ENCODE results near the gene SLC24A3.

SLC24A3 gene

GRCh38 chr20:19431906-19432305 is 219.5 kb downstream of the SLC24A3 start:
- DNase-seq: no peak

GRCh38 chr20:19433371-19434350 is 221.2 kb downstream of the SLC24A3 start:
- DNase-seq: no peak

GRCh38 chr20:19435316-19435715 is 222.9 kb downstream of the SLC24A3 start:
- no peak for DNase-seq

GRCh38 chr20:19435821-19436220 is 223.4 kb downstream of the SLC24A3 start:
- DNase-seq: no peak

- DNase-seq: no peak
Observed at GRCh38 chr20:19438488-19438887, 226.0 kb downstream of the SLC24A3 start.

- DNase-seq: no peak
Observed at GRCh38 chr20:19440660-19441527, 228.5 kb downstream of the SLC24A3 start.

GRCh38 chr20:19446246-19446645 is 233.8 kb downstream of the SLC24A3 start:
- no peak for DNase-seq

GRCh38 chr20:19448632-19449031 is 236.2 kb downstream of the SLC24A3 start:
- no peak for DNase-seq

- DNase-seq: no peak
Observed at GRCh38 chr20:19449051-19449450, 236.6 kb downstream of the SLC24A3 start.

- no peak for DNase-seq
Observed at GRCh38 chr20:19451231-19451922, 238.9 kb downstream of the SLC24A3 start.

GRCh38 chr20:19451923-19452295 is 239.5 kb downstream of the SLC24A3 start:
- DNase-seq: no peak

GRCh38 chr20:19453410-19453809 is 241.0 kb downstream of the SLC24A3 start:
- DNase-seq: no peak

- no peak for DNase-seq
Observed at GRCh38 chr20:19453862-19454261, 241.4 kb downstream of the SLC24A3 start.

- DNase-seq: no peak
Observed at GRCh38 chr20:19456595-19457395, 244.4 kb downstream of the SLC24A3 start.

- DNase-seq: peak in 1 of 2 experiments; percentile 23
Observed at GRCh38 chr20:19457611-19458010, 245.2 kb downstream of the SLC24A3 start.

- no peak for DNase-seq
Observed at GRCh38 chr20:19460386-19460785, 247.9 kb downstream of the SLC24A3 start.

GRCh38 chr20:19462491-19462890 is 250.0 kb downstream of the SLC24A3 start:
- DNase-seq: no peak

GRCh38 chr20:19463597-19463996 is 251.2 kb downstream of the SLC24A3 start:
- DNase-seq: no peak

- DNase-seq: no peak
Observed at GRCh38 chr20:19465536-19465935, 253.1 kb downstream of the SLC24A3 start.

- DNase-seq: no peak
Observed at GRCh38 chr20:19466206-19466928, 253.9 kb downstream of the SLC24A3 start.

- DNase-seq: no peak
Observed at GRCh38 chr20:19473216-19473921, 260.9 kb downstream of the SLC24A3 start.
